Parathyroid adenoma (tissue), 2 donors: ENCODE results near the gene TAF15.

Source experiments
- H2AFZ ChIP-seq: fragments of 300-600 bp; sonication (generic); one replicate; pipeline ENCODE4 v1.7.0; 2017; ENCODE audit warnings: antibody characterized with exemption, mild to moderate bottlenecking
- H3K27ac ChIP-seq: fragments of 300-600 bp; sonication (generic); one replicate; pipeline ENCODE4 v1.7.0; 2017
- H3K27me3 ChIP-seq: fragments of 300-600 bp; sonication (generic); one replicate; pipeline ENCODE4 v1.7.0; 2017; ENCODE audit warnings: low read length; ENCODE audit not compliant: control insufficient read depth, insufficient read depth
- H3K36me3 ChIP-seq: fragments of 300-600 bp; sonication (generic); one replicate; pipeline ENCODE4 v1.7.0; 2017; ENCODE audit warnings: low read length; ENCODE audit not compliant: control insufficient read depth, insufficient read depth
- H3K4me1 ChIP-seq: fragments of 300-600 bp; sonication (generic); one replicate; pipeline ENCODE4 v1.7.0; 2017; ENCODE audit warnings: control low read depth
- H3K4me2 ChIP-seq: fragments of 300-600 bp; sonication (generic); one replicate; pipeline ENCODE4 v1.7.0; 2017; ENCODE audit warnings: low read length
- H3K4me3 ChIP-seq: fragments of 300-600 bp; sonication (generic); one replicate; pipeline ENCODE4 v1.7.0; 2017; ENCODE audit warnings: low read depth, low read length
- H3K79me2 ChIP-seq: fragments of 300-600 bp; sonication (generic); one replicate; pipeline ENCODE4 v1.7.0; 2017; ENCODE audit warnings: control low read depth
- H3K9ac ChIP-seq: fragments of 300-600 bp; sonication (generic); one replicate; pipeline ENCODE4 v1.7.0; 2017; ENCODE audit warnings: mild to moderate bottlenecking
- H3K9me3 ChIP-seq: fragments of 300-600 bp; sonication (generic); one replicate; pipeline ENCODE4 v1.7.0; 2017; ENCODE audit warnings: low read length; ENCODE audit not compliant: control insufficient read depth
- CTCF ChIP-seq: fragments of 300-600 bp; sonication (generic); IDR thresholded peaks from one replicate; pipeline ENCODE4 v1.7.0; 2017; ENCODE audit warnings: antibody characterized with exemption, mild to moderate bottlenecking
- donor health status: primary hyperparathyroidism.

The TAF15 gene

GRCh38 chr17:35809855-35810461, 674 bp downstream of the TAF15 start:
- Histone ChIP-seq H3K79me2 (peaks cover 28% of the 10 kb centered on the region), H3K36me3 (no peaks in the 10 kb centered on the region), H3K4me3 (peak overlapping the region; percentile 94), H3K9me3 (no peaks in the 10 kb centered on the region), H3K9ac (peak overlapping the region; percentile 99), H3K4me2 (peak overlapping the region; percentile 83), H2AFZ (peak overlapping the region; percentile 90), H3K27me3 (no peaks in the 10 kb centered on the region), H3K4me1 (peaks cover 4% of the 10 kb centered on the region), H3K27ac (peak overlapping the region; percentile 99)
- no peak for TF ChIP-seq CTCF

GRCh38 chr17:35811759-35812158, 2.5 kb downstream of the TAF15 start:
- peaks cover 6% of the 10 kb centered on the region for H3K4me1 ChIP-seq
- H3K4me3 ChIP-seq, result peak overlapping the region; percentile 9
- no peak for TF ChIP-seq CTCF
- peak overlapping the region; percentile 28 for H3K4me2 ChIP-seq
- H3K9ac ChIP-seq, result no peak overlapping the region
- H2AFZ ChIP-seq, result no peak overlapping the region
- peaks cover 40% of the 10 kb centered on the region for H3K79me2 ChIP-seq
- peak overlapping the region; percentile 55 for H3K27ac ChIP-seq
- no peaks in the 10 kb centered on the region for H3K27me3 ChIP-seq
- no peaks in the 10 kb centered on the region for H3K36me3 ChIP-seq
- H3K9me3 ChIP-seq, result no peaks in the 10 kb centered on the region

GRCh38 chr17:35812456-35812855, 3.2 kb downstream of the TAF15 start:
- H3K4me3 ChIP-seq, result no peak overlapping the region
- H3K4me2 ChIP-seq, result no peak overlapping the region
- no peaks in the 10 kb centered on the region for H3K9me3 ChIP-seq
- H3K36me3 ChIP-seq, result no peaks in the 10 kb centered on the region
- TF ChIP-seq CTCF, result no peak
- peaks cover 45% of the 10 kb centered on the region for H3K79me2 ChIP-seq
- H2AFZ ChIP-seq, result no peak overlapping the region
- H3K27me3 ChIP-seq, result no peaks in the 10 kb centered on the region
- H3K9ac ChIP-seq, result no peak overlapping the region
- H3K27ac ChIP-seq, result peak overlapping the region; percentile 55
- peaks cover 10% of the 10 kb centered on the region for H3K4me1 ChIP-seq

GRCh38 chr17:35816723-35817122, 7.4 kb downstream of the TAF15 start:
- H2AFZ ChIP-seq, result no peak overlapping the region
- H3K79me2 ChIP-seq, result peaks cover 51% of the 10 kb centered on the region
- H3K4me3 ChIP-seq, result no peak overlapping the region
- no peak for TF ChIP-seq CTCF
- no peaks in the 10 kb centered on the region for H3K27me3 ChIP-seq
- H3K9ac ChIP-seq, result no peak overlapping the region
- H3K27ac ChIP-seq, result no peak overlapping the region
- no peaks in the 10 kb centered on the region for H3K36me3 ChIP-seq
- no peaks in the 10 kb centered on the region for H3K9me3 ChIP-seq
- no peak overlapping the region for H3K4me2 ChIP-seq
- H3K4me1 ChIP-seq, result peaks cover 10% of the 10 kb centered on the region

GRCh38 chr17:35817196-35817595, 7.9 kb downstream of the TAF15 start:
- Histone ChIP-seq H3K4me3 (no peak overlapping the region), H3K79me2 (peaks cover 48% of the 10 kb centered on the region), H3K36me3 (no peaks in the 10 kb centered on the region), H3K27me3 (no peaks in the 10 kb centered on the region), H3K4me2 (no peak overlapping the region), H3K27ac (no peak overlapping the region), H3K9ac (no peak overlapping the region), H3K4me1 (peaks cover 7% of the 10 kb centered on the region), H3K9me3 (no peaks in the 10 kb centered on the region), H2AFZ (no peak overlapping the region)
- no peak for TF ChIP-seq CTCF
